Ishikawa (cell line): ENCODE measurements around the gene CCR5AS.

Experiments
- CEBPB ChIP-seq: IDR thresholded peaks from 2 replicates; pipeline ENCODE4 v1.6.1; 2012
- CREB1 ChIP-seq: IDR thresholded peaks from 2 replicates; pipeline ENCODE4 v1.6.1; 2012; ENCODE audit warnings: low read depth
- EGR1 ChIP-seq: IDR thresholded peaks from 2 replicates; pipeline ENCODE4 v1.6.1; 2012
- EP300 ChIP-seq: IDR thresholded peaks from 2 replicates; pipeline ENCODE4 v1.6.1; 2012; ENCODE audit warnings: borderline replicate concordance
- FOXM1 ChIP-seq: IDR thresholded peaks from 2 replicates; pipeline ENCODE4 v1.6.1; 2012; ENCODE audit warnings: low read depth, borderline replicate concordance
- NFIC ChIP-seq: IDR thresholded peaks from 2 replicates; pipeline ENCODE4 v1.6.1; 2012
- RAD21 ChIP-seq: IDR thresholded peaks from 2 replicates; pipeline ENCODE4 v1.6.1; 2012; ENCODE audit warnings: low read depth
- TAF1 ChIP-seq: IDR thresholded peaks from 2 replicates; pipeline ENCODE4 v1.6.1; 2012; ENCODE audit warnings: low read depth, mild to moderate bottlenecking
- TCF12 ChIP-seq: IDR thresholded peaks from 2 replicates; pipeline ENCODE4 v1.6.1; 2012; ENCODE audit warnings: low read depth
- TEAD4 ChIP-seq: IDR thresholded peaks from 2 replicates; pipeline ENCODE4 v1.6.1; 2012
- YY1 ChIP-seq: IDR thresholded peaks from 2 replicates; pipeline ENCODE4 v1.6.1; 2012; ENCODE audit warnings: low read depth
- ZBTB7A ChIP-seq: IDR thresholded peaks from 2 replicates; pipeline ENCODE4 v1.6.1; 2012; ENCODE audit warnings: low read depth
- TF ChIP-seq, protein P1 (sequence below): IDR thresholded peaks from 2 replicates; pipeline ENCODE4 v1.6.1; 2012
- TF ChIP-seq, protein P2 (sequence below): IDR thresholded peaks from 2 replicates; pipeline ENCODE4 v1.6.1; 2012; ENCODE audit warnings: low read depth, mild to moderate bottlenecking
- TF ChIP-seq, protein P3 (sequence below): IDR thresholded peaks from 2 replicates; pipeline ENCODE4 v1.6.1; 2012

The CCR5AS gene

DNA sequence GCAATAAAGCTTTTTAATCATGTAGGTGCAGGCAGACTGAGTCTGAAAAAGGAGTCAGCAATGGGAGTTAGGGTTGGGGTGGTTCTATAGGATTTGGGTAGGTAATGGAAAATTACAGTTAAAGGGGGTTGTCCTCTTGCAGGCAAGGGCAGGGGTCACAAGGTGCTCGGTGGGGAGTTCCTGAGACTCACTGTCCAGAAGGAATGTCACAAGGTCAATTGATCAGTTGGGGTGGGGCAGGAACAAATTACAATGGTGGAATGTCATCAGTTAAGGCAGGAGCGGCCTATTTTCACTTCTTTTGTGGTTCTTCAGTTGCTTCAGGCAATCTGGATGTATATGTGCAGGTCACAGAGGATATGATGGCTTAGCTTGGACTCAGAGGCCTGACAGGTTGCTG is 13.9 kb downstream of the CCR5AS start:
- TF ChIP-seq ZBTB7A (no peak), CEBPB (no peak), TCF12 (no peak), EP300 (no peak), TEAD4 (no peak), CREB1 (no peak), NFIC (no peak), TAF1 (no peak)
- TF ChIP-seq, protein P1, sequence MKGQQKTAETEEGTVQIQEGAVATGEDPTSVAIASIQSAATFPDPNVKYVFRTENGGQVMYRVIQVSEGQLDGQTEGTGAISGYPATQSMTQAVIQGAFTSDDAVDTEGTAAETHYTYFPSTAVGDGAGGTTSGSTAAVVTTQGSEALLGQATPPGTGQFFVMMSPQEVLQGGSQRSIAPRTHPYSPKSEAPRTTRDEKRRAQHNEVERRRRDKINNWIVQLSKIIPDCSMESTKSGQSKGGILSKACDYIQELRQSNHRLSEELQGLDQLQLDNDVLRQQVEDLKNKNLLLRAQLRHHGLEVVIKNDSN, result no peak
- TF ChIP-seq, protein P2, sequence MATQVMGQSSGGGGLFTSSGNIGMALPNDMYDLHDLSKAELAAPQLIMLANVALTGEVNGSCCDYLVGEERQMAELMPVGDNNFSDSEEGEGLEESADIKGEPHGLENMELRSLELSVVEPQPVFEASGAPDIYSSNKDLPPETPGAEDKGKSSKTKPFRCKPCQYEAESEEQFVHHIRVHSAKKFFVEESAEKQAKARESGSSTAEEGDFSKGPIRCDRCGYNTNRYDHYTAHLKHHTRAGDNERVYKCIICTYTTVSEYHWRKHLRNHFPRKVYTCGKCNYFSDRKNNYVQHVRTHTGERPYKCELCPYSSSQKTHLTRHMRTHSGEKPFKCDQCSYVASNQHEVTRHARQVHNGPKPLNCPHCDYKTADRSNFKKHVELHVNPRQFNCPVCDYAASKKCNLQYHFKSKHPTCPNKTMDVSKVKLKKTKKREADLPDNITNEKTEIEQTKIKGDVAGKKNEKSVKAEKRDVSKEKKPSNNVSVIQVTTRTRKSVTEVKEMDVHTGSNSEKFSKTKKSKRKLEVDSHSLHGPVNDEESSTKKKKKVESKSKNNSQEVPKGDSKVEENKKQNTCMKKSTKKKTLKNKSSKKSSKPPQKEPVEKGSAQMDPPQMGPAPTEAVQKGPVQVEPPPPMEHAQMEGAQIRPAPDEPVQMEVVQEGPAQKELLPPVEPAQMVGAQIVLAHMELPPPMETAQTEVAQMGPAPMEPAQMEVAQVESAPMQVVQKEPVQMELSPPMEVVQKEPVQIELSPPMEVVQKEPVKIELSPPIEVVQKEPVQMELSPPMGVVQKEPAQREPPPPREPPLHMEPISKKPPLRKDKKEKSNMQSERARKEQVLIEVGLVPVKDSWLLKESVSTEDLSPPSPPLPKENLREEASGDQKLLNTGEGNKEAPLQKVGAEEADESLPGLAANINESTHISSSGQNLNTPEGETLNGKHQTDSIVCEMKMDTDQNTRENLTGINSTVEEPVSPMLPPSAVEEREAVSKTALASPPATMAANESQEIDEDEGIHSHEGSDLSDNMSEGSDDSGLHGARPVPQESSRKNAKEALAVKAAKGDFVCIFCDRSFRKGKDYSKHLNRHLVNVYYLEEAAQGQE, result no peak

DNA sequence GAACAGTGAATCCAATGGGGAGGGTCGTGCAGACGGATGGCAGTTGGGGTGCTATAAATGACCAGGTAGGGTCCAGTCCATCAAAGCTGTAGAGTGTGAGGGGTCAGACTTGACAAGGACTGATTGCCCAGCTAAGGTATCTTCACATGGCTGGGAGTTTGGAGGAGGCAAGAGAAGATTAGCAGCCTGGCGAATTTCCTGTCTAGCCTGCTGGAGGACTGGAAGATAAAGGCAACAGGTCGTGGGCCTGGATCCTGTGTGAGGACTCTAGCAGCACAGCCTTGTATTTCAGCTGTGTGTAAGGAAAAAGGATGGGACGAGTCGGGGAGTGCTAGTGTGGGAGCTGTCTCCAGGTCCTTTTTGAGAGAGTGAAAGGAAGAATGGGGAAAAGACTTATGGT is 17.6 kb downstream of the CCR5AS start:
- TF ChIP-seq, protein P3, sequence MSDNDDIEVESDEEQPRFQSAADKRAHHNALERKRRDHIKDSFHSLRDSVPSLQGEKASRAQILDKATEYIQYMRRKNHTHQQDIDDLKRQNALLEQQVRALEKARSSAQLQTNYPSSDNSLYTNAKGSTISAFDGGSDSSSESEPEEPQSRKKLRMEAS, result no peak
- TF ChIP-seq TEAD4 (no peak), EP300 (no peak), ZBTB7A (no peak), CREB1 (no peak), CEBPB (no peak), RAD21 (no peak), TAF1 (no peak), EGR1 (no peak), FOXM1 (no peak), YY1 (no peak), TCF12 (no peak), NFIC (no peak)
- TF ChIP-seq, protein P1, result no peak
- TF ChIP-seq, protein P2, result no peak

DNA sequence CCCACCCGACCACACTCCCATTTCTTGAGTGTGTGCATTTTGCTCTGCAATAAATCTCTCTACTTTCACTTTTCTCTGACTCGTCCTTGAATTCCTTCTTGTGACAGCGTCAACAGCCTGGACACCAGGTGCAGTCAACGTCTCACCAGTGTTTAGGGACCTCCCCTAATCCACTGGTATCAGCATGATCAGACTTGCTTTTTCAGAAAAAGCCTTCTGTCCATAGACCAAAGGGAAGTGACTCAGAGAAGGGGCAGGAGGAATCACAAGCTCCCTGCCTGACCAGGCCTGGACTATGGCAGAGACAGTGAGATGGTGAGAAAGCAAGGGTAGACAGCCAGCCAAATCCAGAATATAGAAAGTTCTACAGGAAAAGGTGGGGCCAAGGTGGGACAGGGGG is 20.7 kb downstream of the CCR5AS start:
- TF ChIP-seq TCF12 (no peak), ZBTB7A (no peak), RAD21 (no peak), YY1 (no peak), EGR1 (no peak), EP300 (no peak), TAF1 (no peak), CREB1 (no peak), FOXM1 (no peak), NFIC (no peak), CEBPB (no peak)
- TF ChIP-seq, protein P2, result no peak
- TF ChIP-seq, protein P3, result no peak

DNA sequence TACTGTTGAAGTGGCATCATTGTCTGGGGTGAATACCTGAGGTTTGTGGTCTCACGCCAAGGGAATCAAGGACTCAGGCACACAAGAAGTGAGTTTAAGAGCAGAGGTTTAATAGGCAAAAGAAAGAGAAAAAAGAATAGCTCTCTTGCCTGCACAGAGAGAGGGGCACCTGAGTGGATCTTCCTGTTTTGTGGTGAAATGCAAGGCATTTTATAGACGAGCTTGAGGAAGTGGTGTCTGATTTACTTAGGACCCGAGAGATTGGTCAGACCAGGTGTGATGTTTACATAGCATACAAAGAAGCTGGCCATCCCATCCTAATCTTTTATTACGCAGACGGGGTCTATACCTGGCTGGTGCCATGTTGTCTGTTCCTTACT is 22.9 kb downstream of the CCR5AS start:
- TF ChIP-seq, protein P2, result no peak
- TF ChIP-seq TAF1, result no peak
- TF ChIP-seq EGR1, result no peak
- TF ChIP-seq FOXM1, result no peak
- no peak for TF ChIP-seq TEAD4
- TF ChIP-seq ZBTB7A, result no peak
- TF ChIP-seq EP300, result no peak
- TF ChIP-seq NFIC, result no peak
- no peak for TF ChIP-seq RAD21
- no peak for TF ChIP-seq CEBPB
- TF ChIP-seq, protein P1, result no peak
- no peak for TF ChIP-seq TCF12
- TF ChIP-seq, protein P3, result no peak
- no peak for TF ChIP-seq YY1
- no peak for TF ChIP-seq CREB1
